NCI-H2196 treated with DMSO at 0.1 percent for 48 hours (cell line): Measurements from ENCODE around the gene PLIN5.

ENCODE experiments used
- DNase-seq: peaks from one replicate; lab custom pipeline; 2025; ENCODE audit not compliant: unreplicated experiment; lab: John Stamatoyannopoulos, UW

The PLIN5 gene, protein sequence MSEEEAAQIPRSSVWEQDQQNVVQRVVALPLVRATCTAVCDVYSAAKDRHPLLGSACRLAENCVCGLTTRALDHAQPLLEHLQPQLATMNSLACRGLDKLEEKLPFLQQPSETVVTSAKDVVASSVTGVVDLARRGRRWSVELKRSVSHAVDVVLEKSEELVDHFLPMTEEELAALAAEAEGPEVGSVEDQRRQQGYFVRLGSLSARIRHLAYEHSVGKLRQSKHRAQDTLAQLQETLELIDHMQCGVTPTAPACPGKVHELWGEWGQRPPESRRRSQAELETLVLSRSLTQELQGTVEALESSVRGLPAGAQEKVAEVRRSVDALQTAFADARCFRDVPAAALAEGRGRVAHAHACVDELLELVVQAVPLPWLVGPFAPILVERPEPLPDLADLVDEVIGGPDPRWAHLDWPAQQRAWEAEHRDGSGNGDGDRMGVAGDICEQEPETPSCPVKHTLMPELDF

DNA sequence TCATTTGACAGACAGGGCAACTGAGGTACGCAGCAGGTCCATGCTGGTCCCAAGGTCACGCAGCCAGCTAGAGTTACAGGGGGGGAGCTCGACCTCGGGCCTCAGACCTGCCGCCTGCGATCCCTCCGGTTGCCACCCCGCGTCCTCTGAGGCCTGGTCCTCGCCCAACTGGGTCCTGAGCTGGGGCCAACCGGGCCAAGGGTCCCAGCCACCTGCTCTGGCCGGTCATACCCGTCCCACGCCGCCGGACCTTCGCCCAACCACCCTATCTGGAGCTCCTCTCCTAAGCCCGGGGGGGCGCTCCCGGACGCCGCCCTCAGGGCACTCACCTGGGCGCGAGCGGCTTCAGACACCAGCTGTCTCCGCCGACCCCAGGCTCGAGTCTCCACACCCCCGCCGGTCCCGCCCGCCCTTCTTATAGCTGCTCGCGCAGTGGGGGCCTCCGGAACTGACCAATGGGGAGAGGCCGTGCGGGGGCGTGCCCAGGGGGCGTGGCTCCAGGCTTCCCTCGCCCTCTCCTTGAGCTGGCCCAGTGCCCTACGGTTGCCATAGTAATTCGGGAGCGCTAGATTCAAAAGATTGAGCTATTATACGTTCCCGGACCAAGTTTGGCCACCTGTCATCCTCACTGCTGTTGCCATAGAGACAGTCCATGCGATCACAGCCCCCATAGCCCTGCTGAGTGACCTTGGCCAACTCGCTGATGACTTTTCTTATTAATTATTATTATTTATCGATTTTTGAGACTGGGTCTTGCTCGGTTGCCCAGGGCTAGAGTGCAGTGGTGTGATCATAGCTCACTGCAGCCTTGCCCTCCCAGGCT is at the start of gene PLIN5:
TSS of gene PLIN5 (minus strand) at position 389 of the 823 bp plus-strand sequence. CDS start 1,150 bp downstream, outside the sequence.
- peak; percentile 89 for DNase-seq

- DNase-seq: no peak
These were observed 49.1 kb upstream of the PLIN5 start for GRCh38 chr19:4583961-4584669.

GRCh38 chr19:4582980-4583842 is 48.2 kb upstream of the PLIN5 start:
- DNase-seq: no peak

- DNase-seq: no peak
These were observed 46.9 kb upstream of the PLIN5 start for GRCh38 chr19:4581666-4582553.

GRCh38 chr19:4580961-4581665 is 46.1 kb upstream of the PLIN5 start:
- no peak for DNase-seq

DNA sequence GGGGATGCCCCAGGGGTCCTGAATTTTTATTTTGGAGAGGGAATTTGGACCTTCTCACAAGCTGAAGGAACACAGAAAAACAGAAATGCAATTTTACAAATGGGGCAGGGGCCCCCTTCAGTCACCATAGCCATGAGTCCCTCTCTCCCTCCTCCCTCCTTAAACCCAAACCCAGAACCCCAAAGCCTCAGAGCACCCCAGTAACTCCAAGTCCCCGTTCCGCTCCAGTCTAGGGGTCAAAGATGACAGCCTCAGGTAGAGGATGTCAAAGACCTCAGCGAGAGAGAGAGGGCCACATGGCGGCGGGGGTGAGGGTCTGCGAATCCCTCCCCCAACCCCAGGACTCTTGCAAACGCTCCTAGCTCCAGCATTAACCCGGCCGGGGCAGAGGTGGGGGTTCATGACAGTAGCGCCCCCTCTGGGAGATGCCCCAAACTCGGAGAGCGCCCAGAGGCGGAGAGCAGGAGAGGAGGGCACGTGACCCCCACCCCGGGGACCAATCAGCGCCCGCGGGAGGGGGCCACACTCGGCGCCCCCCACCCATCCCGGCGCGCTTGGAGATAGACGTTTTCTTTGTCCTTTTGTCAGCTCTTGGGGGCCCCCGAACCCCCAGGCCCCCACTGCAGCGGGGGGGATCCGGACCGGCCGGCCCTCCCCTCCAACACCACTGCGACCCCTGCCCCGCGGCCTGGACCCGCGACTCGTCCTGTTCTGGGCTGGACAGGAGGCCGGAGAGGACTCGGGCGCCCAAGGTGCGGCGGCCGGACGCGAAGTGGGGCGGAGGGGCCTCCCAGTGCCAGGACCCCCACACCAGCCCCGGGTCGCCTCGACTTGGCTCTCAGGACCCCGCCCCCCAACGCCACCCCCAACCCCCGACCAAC is 45.2 kb upstream of the PLIN5 start:
- DNase-seq: no peak

DNA sequence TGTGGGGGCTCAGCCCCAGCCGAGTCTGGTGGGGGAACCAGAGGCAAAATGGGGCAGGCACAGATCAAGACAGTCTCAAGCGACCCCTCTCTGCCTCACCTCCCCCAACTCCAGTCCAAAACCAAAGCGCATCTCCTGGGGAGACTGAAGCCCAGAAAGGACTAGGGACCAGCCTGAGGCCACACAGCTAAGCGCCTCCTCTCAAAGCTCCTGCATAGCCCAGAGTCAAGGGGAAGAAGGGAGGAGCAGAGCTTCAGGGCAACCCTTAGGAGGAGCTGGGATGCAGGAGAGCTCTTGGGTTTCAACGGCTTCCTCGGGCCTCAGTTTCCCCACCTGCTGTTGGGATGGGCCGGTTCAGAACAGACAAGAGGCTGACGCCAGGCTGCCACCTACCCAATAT is 44.4 kb upstream of the PLIN5 start:
- DNase-seq: no peak

- DNase-seq: no peak
These were observed 43.7 kb upstream of the PLIN5 start for GRCh38 chr19:4578552-4579248.

DNA sequence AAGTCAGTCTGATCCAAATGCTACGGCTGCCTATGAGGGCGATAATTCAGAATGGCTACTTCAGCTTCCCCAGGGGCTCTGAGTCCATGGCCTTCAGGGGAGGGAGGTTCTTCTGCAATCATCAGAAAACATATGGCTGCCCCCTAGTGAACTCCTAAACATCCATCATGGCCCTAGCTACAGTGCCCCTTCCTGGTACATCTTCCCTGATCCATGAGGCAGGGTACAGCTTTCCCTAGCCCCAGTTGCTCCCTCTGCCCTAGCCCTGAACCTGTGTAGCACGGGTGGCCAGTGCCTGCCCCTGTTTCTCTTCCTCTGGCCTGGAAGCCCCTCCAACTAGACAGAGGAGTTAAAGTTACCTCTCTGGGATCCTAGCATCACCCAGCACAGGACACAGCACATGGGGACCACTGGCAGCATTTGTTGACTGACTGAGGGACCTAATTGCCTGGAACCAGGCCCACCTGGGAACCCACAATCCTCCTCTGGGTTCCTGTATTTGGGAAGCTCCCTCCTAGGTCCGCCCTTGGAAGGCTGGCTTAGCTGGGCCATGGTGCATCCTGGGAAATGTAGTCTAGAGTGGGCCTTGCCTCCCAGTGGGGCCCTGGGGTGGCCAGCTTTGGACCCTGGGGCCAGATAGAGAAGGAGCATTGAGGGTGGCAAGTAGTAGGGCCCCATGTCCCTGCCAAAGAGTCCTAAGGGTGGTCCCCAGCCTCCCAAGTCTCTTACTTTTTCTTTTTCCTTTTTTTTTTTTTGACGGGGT is 42.2 kb upstream of the PLIN5 start:
- DNase-seq: no peak

GRCh38 chr19:4576016-4576933 is 41.3 kb upstream of the PLIN5 start:
- no peak for DNase-seq

DNA sequence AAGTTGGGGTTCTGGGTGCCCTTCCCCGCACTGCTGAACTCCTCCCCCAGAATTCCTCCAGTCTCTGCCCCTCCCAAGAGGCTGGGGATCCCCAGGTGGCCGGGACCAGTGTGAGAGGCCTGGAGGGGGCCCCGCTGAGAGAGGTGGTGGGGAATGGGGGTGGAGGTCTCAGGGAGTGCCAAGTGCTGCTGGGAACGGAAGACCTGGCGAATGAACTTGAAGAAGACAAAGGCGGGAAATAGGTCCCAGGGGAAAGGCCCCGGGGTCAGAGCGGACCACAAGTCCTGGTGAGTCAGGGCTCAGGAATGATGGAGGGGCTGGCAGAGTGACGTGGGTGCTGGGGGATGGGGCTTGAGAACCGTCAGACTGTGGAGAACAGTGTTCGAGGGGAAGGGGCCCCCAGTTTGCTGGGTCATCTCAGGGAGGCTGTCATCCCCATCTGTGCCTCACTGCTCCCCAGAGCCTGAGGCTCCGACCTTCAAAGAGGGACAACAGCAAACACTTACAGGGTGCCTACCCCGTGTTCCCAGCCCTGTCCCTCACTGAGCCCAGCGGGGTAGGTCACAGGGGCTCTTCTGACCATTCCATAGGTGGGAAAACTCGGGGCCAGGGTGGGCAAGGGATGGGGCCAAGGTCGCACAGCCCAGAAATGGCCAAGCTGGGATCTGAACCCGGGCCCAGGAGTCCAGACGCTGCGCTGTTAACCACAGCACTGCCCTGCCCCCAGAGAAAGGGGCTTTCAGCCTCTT is 40.4 kb upstream of the PLIN5 start:
- no peak for DNase-seq

GRCh38 chr19:4573682-4574081 is 38.7 kb upstream of the PLIN5 start:
- no peak for DNase-seq

DNA sequence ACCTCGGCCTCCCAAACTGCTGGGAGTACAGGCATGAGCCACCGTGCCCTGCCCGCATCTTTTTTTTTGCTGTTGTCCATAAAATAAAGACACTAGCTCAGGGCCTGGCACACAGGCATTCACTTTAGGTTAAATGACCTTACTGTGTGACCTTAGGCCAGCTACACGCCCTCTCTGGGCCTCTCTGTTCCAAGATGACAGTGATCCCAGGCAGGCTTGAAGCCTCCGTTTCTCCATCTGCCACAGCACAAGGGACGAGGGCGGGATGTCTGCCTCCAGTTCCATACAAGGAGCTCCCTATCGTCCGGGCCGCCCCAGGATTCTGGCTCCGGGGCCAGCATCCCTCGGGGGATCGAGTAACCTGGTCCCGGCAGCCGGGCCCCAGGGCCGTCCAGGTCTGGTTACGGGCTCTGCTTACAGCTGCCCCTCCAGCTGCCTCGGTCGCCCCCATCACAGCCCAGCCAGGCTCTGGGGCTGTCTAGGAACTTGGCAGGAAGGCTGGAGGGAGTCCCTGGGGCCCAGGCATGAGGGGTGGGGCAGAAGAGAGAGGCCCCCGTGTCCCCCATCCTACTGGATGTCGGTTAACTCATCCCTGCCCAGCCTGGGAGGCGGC is 36.4 kb upstream of the PLIN5 start:
- DNase-seq: no peak

- DNase-seq: no peak
These were observed 35.9 kb upstream of the PLIN5 start for GRCh38 chr19:4570916-4571304.
